GM18505 (cell line): Measurements from ENCODE around the gene TRIM15.
"Not testable (repeated sequence)": the region's sequence is repeated elsewhere in the genome, so short reads cannot be mapped to it uniquely, and the experiment has no call there.

Source experiments
- ATAC-seq: cut with Tn5 transposase; IDR thresholded peaks from one replicate; pipeline ENCODE4 v1.9.1; 2021; ENCODE audit not compliant: unreplicated experiment
- POLR2A ChIP-seq: IDR thresholded peaks from 4 replicates; pipeline ENCODE4 v1.6.1; 2011; ENCODE audit warnings: borderline replicate concordance; ENCODE audit not compliant: insufficient read depth, insufficient read length; ENCODE audit errors: extremely low read depth

TRIM15 gene

DNA sequence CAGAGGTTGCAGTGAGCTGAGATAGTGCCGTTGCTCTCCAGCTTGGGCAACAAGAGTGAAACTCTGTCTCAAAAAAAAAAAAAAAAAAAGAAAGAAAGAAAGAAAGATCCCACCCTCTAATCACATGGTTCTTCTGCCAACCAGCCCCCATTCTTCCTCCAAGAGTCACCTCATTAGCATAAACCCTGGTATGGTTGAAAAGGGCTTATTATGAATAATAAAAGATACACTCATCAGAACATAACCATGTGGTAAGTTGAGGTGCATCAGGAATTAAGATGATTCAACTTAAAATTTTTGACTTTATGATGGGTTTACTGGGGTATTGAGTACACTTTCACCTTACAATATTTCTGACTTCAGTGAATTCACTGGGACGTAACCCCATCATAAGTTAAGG, 28.2 kb upstream of the TRIM15 start:
- TF ChIP-seq POLR2A = no peak
- ATAC-seq = no peak

DNA sequence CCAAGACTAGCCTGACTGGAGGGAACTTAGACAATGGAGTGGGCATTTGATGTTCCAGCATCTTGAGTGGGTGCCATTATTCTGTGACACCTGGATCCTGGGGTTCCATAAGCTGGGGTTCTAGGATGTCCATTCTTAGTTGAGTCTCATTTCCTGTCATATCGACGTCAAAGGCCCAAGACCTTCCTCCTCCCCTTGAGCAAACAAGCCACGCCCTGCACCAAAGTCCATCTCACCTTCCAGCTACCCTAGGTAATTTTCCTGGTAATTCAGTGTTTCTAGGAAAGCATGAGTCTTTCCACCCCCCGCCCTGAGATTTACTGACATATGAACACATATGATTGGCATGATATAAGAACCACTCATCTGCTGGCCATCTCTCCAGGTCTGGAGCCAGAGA, 27.6 kb upstream of the TRIM15 start, which contains the start of gene TRIM40:
TRIM40 (plus strand) TSS at position 384 of the 400 bp plus-strand sequence. CDS start 897 bp downstream, outside the sequence.
- no peak for ATAC-seq
- TF ChIP-seq POLR2A = no peak

DNA sequence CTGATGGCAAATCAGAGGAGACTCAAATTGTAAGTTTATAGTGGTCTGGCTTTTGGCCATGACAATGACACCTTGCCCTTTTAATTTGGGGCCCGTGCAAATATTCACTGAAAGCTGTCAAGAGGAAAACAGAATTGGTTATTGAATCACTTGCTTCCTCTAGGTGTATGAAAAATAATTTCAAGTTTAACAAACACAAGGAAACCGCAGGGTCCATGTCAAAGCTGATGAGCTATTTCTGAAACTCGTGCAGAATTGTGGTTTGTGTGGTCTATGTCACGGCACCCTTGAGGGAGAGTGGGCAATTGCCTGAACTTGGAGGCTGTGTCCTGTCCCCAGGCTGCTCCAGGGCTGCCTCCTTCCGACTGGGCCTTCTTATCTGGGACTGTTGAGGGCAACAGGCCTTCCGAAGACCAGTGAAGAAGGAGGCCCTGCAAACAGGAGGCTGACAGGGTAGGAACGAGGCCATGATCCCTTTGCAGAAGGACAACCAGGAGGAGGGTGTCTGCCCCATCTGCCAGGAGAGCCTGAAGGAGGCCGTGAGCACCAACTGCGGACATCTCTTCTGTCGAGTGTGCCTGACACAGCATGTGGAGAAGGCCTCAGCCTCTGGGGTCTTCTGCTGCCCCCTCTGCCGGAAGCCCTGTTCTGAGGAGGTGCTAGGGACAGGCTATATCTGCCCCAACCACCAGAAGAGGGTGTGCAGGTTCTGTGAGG, 26.6 kb upstream of the TRIM15 start:
- no peak for TF ChIP-seq POLR2A
- ATAC-seq = no peak

DNA sequence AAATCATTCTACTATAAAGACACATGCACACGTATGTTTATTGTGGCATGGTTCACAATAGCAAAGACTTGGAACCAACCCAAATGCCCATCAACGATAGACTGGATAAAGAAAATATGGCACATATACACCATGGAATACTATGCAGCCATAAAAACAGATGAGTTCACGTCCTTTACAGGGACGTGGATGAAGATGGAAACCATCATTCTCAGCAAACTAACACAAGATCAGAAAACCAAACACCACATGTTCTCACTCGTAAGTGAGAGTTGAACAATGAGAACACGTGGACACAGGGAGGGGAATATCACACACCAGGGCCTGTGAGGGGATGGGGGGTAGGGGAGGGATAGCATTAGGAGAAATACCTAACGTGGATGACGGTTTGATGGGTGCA, 23.1 kb upstream of the TRIM15 start:
- ATAC-seq = not testable (repeated sequence)

DNA sequence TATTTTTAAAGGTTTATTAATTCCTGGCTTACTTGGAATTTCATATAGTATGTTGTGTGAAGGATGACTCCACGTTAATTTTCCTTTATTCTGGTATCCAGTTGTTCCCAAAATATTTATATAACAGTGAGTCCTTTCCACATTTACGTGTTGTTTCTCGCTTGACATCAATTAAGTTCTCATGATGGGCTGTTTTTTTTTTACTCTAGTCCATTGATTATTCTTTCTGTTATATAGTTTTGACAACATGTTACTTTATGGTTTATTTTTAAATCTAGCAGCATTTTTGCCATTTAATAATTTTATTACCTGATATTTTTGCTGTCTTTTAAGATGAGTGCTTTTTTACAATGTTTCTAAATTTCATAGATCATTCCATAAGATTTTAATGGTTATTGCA, 20.7 kb upstream of the TRIM15 start:
- ATAC-seq = no peak
- TF ChIP-seq POLR2A = no peak

DNA sequence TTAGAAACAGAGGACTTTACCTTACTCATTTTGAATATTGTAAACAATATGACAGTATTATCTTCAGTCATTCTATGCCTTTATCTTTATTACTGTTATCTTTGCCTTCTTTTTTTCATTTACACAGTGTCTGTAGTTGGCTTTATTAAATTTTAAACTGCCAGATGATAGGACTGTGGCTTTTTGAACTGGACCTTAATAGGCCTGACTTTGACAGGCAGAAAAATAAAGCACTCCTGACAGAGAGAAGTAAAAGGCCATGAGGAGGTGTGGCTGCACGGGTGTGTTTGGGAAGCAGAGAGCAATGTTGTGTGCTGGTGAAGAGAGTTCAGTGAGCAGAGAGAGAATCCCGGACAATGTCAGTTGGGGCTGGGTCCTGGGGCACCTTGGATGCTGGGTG, 19.6 kb upstream of the TRIM15 start:
- TF ChIP-seq POLR2A = no peak
- ATAC-seq = no peak

DNA sequence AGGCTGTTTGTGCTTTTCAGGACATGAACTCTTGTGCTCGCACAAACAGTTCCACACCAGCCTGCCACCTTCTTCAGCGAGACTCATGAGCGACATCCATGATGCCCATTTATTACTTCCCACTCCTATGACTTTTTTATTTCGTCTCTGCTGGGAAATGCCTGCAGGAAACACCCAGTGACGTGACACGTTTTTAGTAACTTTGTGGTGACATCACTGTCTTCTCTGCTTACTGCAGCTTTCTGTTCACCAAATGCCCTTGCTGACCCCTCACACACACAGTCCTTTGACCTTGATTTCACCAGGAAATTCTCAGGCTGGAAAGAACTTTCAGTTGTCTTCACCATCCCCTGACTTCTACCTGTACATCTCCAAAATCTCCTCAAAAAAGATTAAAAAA, 18.5 kb upstream of the TRIM15 start:
- no peak for TF ChIP-seq POLR2A
- no peak for ATAC-seq

DNA sequence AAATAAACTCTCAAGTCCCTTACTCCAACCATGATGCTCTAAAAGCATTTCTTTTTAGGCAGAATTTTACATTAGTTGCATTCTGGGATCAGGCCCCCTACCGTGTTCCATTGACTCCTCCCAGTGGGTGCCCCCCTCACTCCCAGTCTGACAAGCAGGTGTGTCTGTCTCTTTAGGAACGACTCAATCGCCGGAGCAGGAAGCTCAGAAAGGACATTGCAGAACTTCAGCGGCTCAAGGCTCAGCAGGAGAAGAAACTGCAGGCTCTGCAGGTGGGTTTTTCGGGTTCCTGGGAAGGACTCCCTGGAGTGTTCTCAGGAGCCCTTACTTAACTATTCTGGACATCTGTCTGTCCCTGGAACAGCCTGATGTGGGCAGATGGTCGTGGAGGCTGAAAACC, 17.5 kb upstream of the TRIM15 start:
- no peak for TF ChIP-seq POLR2A
- ATAC-seq = no peak

DNA sequence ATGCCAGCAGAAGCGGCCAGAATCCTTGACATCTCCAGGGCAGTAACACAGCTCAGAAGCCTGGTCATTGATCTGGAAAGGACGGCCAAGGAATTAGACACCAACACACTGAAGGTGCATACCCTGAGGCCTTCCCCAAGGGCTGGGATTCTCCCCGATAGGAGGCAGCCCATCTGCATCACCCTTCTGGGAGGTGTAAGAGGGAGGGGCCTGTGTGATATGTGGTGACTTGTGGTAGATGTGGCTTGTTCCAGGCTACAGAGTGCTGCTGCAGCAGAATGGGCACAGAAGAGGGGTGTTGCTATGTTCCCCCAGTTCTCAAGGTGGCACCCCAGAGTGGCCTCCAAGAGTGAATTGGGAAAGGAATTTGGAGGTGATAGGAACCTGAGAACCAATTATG, 16.2 kb upstream of the TRIM15 start:
- TF ChIP-seq POLR2A = no peak

DNA sequence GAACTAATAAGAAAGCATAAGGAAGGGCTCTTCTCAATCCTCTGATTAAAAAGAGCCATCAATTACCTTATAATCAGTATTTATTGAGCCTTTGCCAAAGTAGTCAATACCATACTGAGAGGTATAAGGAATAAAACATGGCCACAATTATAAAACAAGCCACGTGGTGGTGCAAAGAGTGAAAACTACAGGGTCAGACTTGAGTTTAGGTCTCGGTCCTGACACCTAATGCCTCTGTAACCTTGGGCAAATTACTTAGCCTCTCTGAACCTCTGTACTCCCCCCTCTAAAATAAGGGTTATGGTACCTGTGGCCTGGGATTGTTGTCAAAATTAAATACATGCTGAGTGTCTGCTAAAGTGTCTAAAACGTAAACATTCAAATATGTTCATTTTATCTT, 14.1 kb upstream of the TRIM15 start:
- ATAC-seq = no peak
- no peak for TF ChIP-seq POLR2A

More for the DNA sequence above, 16.2 kb upstream of the TRIM15 start:
- ATAC-seq = no peak

DNA sequence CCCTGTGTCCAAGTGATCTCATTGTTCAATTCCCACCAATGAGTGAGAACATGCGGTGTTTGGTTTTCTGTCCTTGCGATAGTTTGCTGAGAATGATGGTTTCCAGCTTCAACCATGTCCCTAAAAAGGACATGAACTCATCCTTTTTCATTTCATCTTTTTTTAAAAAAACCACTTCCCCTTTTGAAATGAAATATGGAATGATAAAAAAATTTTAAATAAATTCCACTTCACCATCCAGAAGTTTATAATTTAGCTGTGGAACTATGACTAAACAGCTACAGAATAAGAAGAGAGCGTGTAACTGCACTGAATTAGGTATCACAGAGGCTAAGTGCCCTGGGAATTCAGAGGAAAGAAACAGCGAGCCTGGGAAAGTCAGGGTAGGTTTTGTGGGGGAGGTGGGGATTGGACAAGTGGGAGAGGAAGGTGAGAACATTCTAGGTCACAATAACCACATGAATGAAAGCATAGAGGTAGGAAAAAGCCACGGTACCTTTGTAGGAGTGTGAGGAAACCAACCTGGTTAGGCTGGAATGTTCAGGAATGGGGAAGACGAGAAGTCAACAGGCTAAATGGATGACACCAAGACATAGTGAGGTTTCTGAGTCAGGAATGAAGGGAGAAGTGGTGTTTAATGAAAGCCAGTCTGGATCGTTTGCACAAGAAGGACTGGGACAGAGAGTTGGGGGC, 13.3 kb upstream of the TRIM15 start:
- no peak for ATAC-seq
- no peak for TF ChIP-seq POLR2A

DNA sequence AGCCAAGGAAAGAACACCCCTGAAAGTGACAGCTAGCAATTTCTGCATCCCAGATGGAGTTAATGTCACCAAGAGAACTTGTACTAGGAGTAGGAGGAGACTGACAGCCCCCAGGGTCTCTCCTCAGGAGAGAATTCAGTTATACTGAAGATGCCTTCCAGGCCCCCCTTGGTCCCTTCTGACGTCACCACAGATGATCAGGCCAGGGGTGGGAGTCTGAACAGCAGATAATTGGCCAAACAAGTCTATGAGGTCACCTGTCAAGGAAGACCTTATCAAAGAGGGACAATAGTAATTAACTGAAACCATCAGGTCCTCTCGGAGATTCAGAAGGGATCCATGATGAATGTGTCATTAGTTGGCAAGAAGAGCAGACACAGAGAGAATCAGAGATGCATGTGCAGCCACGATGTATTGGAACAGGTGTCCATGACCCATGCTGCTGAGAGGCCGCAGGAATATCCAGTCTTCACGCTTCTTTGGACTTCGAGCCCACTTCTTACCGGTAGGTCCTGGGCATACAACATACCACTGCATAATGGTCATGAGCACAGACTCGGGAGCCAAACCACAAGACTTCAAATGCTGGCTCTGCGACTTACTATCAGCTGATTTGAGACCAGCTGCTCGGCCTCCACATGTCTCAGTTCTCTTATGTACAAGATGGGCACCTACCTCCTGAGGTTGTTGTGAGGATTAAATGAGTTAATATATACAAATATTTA, 12.5 kb upstream of the TRIM15 start:
- TF ChIP-seq POLR2A = no peak
- no peak for ATAC-seq

DNA sequence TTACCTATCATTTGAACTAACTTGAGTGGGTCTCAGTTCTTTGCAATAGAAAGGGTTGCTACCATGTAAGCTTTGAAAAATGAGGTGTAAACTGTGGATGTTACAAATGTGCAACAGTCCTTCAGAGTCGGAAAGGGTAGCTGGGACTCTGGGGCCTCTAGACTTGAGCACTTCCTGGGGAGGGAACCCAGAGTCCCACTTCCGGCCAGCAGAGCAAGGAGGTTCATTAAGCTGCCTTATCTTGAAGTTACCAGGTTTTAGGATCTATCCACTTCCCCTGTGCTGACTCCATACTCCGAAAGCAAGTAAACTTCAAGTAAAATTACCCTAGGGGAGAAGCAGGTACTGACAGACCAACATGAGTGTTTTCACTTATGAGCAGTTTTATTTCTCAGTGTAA, 11.8 kb upstream of the TRIM15 start:
- TF ChIP-seq POLR2A = no peak
- ATAC-seq = no peak
